HG02759 (cell line): ENCODE data around the gene NOSTRIN.

Experiments
- ATAC-seq: cut with Tn5 transposase; IDR thresholded peaks from one replicate; pipeline ENCODE4 v1.9.1; 2021; ENCODE audit warnings: mild to moderate bottlenecking, moderate library complexity; ENCODE audit not compliant: unreplicated experiment

The NOSTRIN gene

GRCh38 chr2:168814939-168815907 is 12.8 kb downstream of the NOSTRIN start:
- no peak for ATAC-seq

GRCh38 chr2:168816369-168816768 is 13.9 kb downstream of the NOSTRIN start:
- no peak for ATAC-seq

DNA sequence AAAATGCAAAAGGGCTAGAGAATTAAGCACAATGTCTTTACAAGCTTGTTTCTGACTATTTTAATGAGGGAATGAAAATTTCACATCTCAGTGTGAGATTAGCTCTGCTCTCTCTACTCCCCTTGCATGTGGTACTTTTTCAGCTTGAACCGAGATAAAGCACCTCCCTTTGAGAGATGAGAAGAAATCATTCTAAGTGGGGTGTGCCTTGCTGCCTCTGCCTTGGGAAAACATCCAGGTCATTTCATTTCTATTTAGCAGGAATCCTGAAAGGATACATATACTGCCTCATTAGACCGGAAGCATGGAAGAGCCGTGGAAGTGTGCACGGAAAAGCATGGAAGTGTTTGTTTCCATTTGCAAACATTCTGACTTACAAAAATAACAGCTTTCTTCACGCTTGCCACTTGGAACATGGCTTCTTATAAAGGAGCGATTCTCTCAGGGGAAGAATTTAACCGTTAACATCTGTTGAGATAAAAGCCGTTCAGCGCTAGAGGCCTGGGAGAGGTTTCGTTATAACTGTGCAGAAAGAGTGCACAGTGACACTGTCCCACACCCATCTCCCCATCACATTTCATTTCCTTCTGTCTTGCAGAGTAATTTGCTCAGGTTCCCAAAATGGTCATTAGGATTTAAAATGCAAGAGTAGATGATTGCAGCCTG is 16.7 kb downstream of the NOSTRIN start:
- ATAC-seq, result no peak

GRCh38 chr2:168819829-168820489 is 17.5 kb downstream of the NOSTRIN start:
- no peak for ATAC-seq

- ATAC-seq, result no peak
These were observed 19.1 kb downstream of the NOSTRIN start for GRCh38 chr2:168821577-168821976.

GRCh38 chr2:168821992-168822391 is 19.6 kb downstream of the NOSTRIN start:
- no peak for ATAC-seq

GRCh38 chr2:168825126-168825525 is 22.7 kb downstream of the NOSTRIN start:
- ATAC-seq, result no peak

- ATAC-seq, result no peak
These were observed 28.5 kb downstream of the NOSTRIN start for GRCh38 chr2:168830958-168831357.

DNA sequence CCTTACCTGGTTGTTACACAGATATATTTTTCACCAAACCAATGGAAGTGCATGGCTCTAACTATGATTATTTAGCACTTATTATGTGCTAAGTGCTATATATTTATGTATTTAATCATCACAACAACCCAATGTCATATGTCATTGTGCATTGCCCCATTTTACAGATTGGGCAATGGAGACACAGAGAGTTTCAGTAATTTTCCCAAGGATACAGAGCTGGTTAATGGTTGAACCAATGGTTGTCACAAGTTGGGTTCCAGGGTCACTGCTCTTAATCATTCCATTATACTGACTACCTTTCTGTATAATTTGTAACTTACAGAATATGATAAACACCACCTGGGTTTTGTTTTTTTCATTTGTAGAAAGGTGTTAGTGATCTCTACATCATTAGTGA is 29.2 kb downstream of the NOSTRIN start:
- ATAC-seq, result no peak

DNA sequence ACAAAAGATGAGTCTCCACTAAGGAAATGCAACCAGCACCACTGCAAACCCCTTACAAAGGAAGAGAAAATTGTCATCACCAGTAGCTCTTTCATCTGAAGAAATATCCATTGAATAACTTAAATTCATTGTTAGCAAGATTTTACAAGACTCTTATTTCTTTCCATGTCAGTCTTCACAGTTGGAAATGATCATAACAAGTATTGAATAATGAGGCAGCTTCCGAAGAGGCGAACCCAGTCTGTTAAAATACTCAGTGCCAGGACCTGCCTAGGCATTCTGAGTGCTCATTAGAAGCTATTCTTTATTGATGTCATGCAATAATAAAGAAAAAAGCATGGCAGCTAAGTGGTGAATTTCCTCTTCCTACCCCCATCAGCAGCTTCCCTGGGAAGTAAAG is 33.5 kb downstream of the NOSTRIN start:
- ATAC-seq, result no peak

DNA sequence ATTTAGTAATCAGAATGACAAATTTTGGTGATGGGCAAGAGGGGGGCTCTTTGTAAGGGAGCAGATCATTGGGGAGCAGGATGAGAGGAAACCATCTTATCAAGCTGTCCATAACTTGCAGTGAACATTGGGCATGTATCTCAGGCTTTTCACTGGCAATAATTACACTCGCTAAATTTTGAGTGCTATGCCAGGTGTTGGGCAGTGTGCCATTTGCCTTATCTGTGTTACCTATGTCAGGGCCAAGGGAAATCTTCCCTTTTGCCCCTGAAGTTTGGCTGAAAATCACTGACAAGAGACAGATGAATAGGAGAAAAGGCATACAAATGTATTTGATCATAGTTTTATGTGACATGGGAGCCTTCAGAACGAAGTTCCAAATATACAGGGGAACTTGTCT is 39.0 kb downstream of the NOSTRIN start:
- no peak for ATAC-seq

- no peak for ATAC-seq
These were observed 40.8 kb downstream of the NOSTRIN start for GRCh38 chr2:168843253-168843652.

GRCh38 chr2:168848225-168848624 is 45.8 kb downstream of the NOSTRIN start:
- no peak for ATAC-seq

- ATAC-seq, result peak; percentile 49
These were observed 47.2 kb downstream of the NOSTRIN start for GRCh38 chr2:168849610-168850009.

- no peak for ATAC-seq
These were observed 48.4 kb downstream of the NOSTRIN start for GRCh38 chr2:168850846-168851245.

GRCh38 chr2:168851674-168852320 is 49.4 kb downstream of the NOSTRIN start:
- ATAC-seq, result no peak

DNA sequence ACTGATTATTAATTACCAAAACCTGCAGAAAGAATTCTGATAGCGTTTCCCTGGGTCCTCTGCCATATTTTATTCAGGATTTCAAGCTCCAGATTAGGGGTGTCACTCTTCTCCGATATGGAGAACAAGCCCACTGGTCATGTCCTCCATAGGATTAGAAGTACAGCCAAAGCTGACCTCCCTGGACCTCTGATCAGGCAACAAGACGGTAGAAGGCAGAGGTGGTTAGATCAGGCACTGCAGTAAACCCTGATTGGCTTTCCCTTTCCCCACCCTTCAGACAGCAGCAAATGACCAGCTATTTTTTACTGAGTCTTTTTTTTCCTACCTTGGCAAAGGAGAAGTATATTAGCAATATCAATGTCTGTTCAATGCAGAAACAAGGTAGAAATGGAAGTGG is 50.0 kb downstream of the NOSTRIN start:
- ATAC-seq, result no peak

GRCh38 chr2:168853471-168853870 is 51.0 kb downstream of the NOSTRIN start:
- no peak for ATAC-seq

DNA sequence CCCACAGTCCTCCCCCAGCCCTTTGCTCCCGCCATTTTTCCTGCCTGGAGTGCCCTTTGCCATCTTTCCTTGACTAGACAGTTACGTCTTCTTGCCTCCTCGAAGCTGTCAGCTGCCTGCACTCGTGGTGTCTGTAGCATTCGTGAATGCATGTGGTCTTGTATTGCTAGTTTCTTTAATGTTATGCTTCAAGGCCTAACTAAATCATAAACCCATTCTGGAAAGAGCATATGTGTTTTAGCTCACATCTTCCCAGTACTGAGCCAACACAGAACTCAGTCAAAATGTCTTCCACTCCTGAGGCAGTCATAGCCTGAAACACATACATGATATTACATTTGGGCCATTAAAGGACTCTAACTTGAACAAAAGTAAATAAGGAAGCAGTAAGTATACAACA is 52.2 kb downstream of the NOSTRIN start:
- ATAC-seq, result no peak

DNA sequence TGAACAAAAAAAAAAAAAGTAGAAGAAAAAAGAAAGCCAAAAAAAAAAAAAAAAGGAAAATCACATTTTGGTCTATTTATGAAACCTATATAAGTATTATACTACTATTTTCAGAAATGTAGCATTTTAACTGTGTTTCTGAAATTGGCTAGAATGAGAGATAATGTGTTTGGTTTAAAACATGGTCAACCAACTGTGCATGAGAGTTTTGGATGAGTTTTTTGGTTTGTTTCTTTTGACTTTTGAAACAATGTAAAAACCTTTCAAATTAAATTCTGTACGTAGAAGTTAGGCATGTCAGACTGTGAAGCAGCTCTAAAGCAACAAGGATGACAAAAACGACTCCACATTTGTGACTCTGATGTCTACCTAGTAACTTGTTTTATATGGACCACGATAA is 53.2 kb downstream of the NOSTRIN start:
- no peak for ATAC-seq

DNA sequence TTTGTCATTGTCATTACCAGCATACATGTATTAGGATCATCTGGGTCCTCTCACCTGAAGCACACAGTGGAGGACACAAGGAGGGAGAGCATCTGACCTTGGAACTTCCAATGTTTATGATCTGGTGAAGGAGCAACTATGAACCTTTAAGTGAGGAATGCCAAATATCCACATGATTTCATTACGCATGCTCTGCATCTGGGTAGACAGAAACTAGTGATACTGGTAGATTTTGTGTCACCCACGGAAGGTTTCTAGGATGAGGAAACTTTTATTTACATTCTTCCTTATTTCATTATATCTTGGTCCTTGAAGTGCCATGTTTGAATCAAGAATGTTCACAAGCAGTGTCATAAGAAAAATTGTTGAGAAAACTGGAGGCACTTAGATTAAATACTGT is 55.7 kb downstream of the NOSTRIN start:
- ATAC-seq, result no peak
